Hepatocyte (in vitro differentiated cells): ENCODE measurements around the gene GRID1.

Experiments used
- EZH2 ChIP-seq: fragments of 200-600 bp; sonication (generic); IDR thresholded peaks from 2 replicates; pipeline ENCODE4 v1.6.1; 2016; ENCODE audit warnings: antibody characterized with exemption, mild to moderate bottlenecking, borderline replicate concordance
- TF ChIP-seq, protein P1 (sequence below): fragments of 200-600 bp; sonication (generic); IDR thresholded peaks from 2 replicates; pipeline ENCODE4 v1.5.1; 2016; ENCODE audit warnings: antibody characterized with exemption, mild to moderate bottlenecking; ENCODE audit not compliant: poor library complexity

DNA sequence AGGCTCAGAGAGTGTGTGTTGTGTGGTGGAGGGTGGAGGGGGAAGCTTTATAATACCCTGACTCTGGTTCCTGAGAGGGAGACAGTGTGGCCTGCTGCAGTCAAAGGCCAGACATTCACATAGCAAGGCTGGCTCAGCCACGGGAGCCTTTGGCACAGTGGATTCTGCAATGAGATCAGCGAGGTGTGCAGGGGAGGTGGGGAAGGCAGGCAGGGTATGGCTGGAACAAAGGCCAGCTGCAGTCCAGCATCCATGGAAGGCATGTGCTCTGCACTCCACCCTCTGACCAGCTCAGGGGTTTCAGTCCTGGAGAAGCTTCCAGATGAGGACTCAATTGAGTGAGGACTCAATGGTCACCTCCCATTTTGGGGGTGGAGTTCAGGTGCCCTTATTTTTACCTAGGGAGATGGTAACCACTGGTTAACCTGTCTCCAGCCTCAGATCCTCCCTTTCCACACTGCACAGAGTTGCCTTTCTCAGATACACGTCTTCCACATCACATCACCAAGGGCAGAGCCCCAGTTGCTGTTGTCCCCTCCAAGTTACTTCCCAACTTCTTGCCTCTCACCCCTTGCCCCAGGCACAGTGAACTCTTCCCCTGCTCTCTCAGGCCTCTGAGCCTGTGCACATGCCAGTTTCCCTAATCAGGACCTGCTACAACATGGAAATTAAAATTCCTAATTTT, 504.9 kb downstream of the GRID1 start:
- TF ChIP-seq, protein P1, sequence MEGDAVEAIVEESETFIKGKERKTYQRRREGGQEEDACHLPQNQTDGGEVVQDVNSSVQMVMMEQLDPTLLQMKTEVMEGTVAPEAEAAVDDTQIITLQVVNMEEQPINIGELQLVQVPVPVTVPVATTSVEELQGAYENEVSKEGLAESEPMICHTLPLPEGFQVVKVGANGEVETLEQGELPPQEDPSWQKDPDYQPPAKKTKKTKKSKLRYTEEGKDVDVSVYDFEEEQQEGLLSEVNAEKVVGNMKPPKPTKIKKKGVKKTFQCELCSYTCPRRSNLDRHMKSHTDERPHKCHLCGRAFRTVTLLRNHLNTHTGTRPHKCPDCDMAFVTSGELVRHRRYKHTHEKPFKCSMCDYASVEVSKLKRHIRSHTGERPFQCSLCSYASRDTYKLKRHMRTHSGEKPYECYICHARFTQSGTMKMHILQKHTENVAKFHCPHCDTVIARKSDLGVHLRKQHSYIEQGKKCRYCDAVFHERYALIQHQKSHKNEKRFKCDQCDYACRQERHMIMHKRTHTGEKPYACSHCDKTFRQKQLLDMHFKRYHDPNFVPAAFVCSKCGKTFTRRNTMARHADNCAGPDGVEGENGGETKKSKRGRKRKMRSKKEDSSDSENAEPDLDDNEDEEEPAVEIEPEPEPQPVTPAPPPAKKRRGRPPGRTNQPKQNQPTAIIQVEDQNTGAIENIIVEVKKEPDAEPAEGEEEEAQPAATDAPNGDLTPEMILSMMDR = no peak
- no peak for TF ChIP-seq EZH2
